AG09319 (cell line): ENCODE measurements around the gene AUTS2.

Experiments
- DNase-seq: peaks from one replicate; pipeline ENCODE4 v3.0.0-alpha.2; 2010; ENCODE audit warnings: low read depth; ENCODE audit errors: extremely low read depth
- CTCF ChIP-seq: IDR thresholded peaks from 2 replicates; pipeline ENCODE4 v1.5.1; 2011; ENCODE audit warnings: low read depth, mild to moderate bottlenecking, inconsistent platforms, low read length, moderate library complexity

The AUTS2 gene

GRCh38 chr7:70384891-70385290, 786.6 kb downstream of the AUTS2 start:
- no peak for TF ChIP-seq CTCF
- peak; percentile 7 for DNase-seq

GRCh38 chr7:70387217-70387616, 788.9 kb downstream of the AUTS2 start:
- no peak for TF ChIP-seq CTCF
- DNase-seq: no peak

- no peak for TF ChIP-seq CTCF
- no peak for DNase-seq
Measured at GRCh38 chr7:70389531-70390151, 791.4 kb downstream of the AUTS2 start.

GRCh38 chr7:70390251-70390650, 792.0 kb downstream of the AUTS2 start:
- no peak for TF ChIP-seq CTCF
- no peak for DNase-seq

- no peak for DNase-seq
- no peak for TF ChIP-seq CTCF
Measured at GRCh38 chr7:70392256-70392876, 794.1 kb downstream of the AUTS2 start.

- no peak for TF ChIP-seq CTCF
Measured at GRCh38 chr7:70392877-70393435, 794.7 kb downstream of the AUTS2 start.

GRCh38 chr7:70393956-70394355, 795.7 kb downstream of the AUTS2 start:
- no peak for DNase-seq
- no peak for TF ChIP-seq CTCF

More at GRCh38 chr7:70392877-70393435, 794.7 kb downstream of the AUTS2 start:
- DNase-seq: no peak
